HG03066 (cell line): ENCODE results near the gene BCR.

Experiments used
- ATAC-seq: cut with Tn5 transposase; IDR thresholded peaks from one replicate; pipeline ENCODE4 v1.9.1; 2021; ENCODE audit warnings: low read depth; ENCODE audit not compliant: unreplicated experiment

BCR gene

GRCh38 chr22:23282986-23283385 is 102.7 kb downstream of the BCR start:
- ATAC-seq = no peak

DNA sequence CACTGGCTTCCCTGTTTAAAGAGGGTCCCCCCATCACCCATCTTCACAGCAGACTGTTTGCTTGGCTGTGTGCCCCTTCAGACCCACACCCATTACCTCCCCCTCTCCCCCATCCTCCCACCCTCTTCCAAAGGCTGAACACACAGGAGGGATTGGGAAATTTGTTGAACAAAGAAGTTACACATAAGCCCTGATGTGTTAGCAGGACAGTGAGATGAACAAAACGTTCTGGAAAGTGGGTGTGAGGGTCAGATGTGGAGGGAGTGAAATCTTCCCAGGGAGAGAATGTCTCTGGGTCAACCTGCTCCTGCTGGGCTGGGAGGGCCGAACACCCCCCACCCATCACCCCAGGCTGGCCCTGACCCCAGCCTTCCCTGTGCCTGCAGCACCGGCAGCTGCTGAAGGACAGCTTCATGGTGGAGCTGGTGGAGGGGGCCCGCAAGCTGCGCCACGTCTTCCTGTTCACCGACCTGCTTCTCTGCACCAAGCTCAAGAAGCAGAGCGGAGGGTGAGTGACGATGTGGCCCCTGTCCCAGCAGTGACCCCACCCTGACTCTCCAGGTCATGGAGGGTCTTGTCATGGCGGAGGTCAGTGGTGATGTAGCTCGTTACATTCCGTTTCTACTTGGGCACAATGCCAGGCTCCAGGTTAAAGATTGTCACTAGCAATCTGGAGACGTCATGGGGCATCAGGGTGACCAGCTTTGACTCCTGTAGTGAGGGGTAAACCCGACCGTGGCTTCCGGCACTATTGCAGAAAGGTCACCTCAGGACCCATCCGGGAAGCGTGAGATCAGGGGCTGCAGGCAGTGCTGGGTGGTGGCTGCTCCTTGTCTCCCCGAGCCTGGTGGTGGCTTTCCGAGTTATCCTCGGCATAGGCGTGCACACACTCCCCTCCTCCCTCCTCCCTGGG is 103.5 kb downstream of the BCR start:
- ATAC-seq = no peak

DNA sequence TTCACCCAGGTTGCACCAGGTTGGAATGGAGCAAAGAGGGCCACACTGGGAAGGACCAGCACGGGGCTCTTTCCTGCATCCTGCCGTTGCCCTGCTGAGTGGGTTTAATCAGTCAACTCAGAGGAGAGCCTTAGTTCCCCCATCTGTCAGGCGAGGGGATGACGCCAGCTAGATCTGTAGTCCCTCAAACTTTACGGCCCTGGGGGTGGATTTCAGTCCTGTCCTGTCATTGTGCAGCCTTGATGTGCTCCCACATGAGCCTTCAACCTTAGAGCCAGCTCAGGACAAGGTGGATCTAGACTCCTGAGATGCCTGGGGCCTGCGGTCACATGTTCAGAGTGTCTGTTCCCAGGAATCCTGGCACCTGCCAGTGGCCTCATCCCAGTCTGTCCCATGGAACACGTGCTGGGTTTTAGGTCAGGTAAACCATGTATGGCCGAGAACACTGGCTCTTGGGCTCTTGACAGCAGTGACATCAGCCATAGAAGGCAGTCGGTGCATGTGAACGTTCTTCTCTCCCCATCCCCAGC is 104.3 kb downstream of the BCR start:
- no peak for ATAC-seq

DNA sequence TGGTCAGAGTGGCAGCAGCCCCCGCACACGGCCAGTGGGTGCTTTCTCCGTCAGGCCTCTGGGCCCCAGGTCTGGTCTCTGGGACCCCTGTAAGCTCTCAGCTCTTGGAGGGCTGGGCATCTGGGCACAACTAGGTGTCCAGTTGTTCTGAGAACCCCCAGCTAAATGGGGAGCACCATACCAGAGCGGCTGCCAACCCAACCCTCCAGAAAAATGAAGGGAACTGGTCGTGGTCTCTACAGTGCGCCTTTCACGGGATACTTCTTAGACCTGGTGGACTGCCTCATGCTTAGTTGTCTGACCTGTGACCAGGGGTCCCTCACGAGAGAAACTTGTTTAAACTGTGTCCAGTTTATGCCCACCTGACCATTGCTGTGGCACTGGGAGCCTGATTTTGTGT is 104.9 kb downstream of the BCR start:
- no peak for ATAC-seq

DNA sequence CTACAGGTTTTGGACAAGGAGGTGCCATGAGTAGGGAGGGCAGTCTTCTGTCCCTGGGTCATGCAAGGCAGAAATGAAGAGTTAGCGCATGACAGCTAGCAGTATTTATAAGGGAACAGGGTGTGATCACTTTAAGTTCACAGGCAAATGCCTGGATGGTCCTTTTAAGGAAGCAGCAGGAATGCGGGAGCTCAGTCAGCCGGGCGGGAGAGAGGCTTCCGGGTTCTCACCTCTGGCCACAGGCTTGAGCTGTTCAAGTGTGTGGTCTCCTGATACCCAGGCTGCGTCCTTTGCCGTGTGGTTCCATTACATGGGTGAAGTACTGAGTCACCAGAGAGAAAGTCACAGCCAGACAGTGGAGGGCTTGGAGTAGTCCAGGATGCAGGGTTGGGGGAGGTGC is 105.4 kb downstream of the BCR start:
- no peak for ATAC-seq

- ATAC-seq = no peak
Measured at GRCh38 chr22:23286296-23286695, 106.0 kb downstream of the BCR start.

DNA sequence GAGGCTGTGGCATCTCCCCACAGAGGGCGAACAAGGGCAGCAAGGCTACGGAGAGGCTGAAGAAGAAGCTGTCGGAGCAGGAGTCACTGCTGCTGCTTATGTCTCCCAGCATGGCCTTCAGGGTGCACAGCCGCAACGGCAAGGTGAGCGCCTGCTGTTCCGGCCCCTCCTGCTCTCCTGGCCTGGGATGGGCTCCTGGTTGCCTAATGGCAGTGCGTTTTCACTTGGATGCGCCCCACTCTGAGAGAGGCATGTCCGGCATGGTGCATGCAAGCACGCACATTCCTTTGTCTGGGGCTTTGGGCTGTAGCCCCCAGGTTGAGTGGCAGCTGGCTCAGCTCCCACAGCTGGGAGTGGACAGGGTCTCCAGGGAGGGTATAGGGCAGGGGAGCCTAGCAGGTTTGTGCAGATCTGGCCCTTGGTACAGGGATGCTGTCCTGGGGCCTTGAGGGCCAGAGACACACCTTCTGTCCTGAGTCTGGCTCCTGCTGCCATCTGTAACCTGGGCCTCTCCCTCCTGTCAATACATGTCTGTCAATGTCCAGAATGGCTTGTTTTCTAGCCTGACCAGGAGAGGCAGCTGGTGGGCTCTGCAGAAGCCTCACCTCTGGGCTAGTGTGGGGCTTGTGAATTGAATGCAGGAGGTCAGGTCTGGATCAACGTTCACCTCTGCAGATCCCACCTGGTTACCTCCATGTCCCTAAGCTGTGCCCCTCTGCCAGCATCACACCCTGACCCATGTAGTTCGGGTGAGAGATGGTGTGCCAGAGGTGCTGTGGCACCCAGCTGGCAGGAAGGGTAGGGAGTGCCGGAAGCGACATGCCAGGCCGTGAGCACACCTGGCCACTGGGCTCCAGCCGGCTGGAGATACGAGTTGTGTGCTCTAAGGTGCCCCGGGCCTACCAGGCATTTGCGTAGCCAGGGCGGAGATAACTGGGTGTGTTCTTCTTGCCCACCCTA is 107.1 kb downstream of the BCR start:
- ATAC-seq = no peak

GRCh38 chr22:23288301-23289129 is 108.2 kb downstream of the BCR start:
- no peak for ATAC-seq

DNA sequence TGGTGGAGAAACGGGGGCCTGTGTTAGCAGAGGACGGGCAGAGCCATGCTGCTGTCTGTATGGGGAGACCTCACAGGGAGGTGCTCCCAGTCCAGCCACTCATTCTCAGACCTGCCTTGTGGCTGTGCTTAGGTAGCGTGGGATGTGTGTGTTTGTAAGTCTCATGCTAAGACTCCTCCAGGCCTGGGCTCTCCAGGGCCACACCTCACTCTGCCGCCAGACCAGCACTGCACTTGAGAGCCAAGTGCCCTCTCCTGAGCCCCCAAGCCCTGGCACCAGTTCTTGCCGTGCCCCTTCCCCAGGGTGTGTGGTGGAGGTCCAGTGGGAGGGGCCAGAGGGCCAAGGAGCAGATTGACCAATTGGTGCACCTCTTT is 108.8 kb downstream of the BCR start:
- no peak for ATAC-seq

GRCh38 chr22:23289851-23290724 is 109.8 kb downstream of the BCR start:
- ATAC-seq = no peak

DNA sequence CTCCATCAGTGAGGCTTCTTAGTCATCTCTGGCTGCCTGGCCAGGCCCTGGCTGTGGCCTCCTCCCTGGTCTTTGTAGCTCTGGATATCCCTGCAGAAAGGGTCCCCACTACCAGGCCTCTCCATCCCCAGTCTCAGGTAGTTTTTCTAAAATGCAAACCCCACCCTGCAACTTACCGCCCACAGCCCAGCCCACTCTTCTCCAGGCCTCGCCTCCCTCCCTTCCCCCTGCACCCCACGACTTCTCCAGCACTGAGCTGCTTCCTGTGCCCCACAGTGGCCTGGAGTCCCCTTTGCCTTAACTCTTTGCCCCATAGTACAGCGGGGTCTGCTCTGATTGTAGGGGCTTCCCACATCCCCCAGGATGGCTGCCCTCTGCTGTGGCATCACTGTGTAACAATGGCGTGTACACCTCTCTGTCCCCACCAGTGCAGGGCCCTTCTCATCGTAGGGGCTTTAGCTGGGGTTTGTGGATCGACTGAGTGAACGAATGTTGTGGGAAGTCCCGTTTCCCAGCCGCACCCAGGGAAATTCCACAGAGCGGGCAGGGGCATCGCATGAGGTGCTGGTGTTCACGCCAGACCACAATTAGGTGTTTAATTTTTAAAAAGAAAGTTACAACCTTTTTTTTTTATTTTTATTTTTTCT is 111.6 kb downstream of the BCR start:
- no peak for ATAC-seq

DNA sequence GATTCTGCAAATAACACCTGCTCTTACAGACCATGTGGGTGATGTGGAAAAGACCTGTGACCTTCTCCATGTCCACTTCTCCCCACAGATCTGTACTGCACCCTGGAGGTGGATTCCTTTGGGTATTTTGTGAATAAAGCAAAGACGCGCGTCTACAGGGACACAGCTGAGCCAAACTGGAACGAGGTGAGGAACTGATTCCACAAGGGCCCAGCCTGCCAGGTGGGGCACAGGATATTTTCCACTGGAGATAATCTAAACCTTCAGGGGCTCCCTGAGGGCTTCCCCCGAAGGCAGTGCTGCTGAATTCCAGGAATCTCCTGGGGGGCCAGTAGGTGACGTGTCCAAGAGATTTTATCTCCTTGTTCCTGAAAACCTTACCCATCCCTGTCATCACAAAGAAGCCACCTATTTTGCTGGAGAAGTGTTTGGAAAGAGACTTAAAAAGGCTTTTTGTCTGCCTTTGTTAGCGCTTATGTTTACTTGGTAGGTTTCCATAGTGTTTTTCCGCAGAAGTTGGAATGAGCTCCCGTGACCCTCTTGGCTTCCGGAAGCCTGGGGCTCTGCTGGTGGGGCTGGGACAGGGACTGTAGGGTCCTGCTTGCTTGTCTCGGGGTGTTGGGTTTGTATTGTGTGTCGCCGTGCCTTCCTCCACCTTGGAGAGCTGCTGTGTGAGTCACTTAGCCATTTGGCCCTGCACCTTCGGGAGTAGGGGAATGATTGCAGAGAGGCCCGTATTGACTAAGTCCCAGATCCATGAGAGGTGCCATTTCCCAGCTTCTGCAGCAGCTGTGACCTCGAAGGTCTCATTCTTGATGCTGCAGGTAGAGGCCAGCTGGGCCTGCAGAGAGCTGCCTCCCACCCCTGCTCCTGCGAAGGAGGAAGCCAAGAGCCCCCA is 112.4 kb downstream of the BCR start:
- ATAC-seq = no peak

DNA sequence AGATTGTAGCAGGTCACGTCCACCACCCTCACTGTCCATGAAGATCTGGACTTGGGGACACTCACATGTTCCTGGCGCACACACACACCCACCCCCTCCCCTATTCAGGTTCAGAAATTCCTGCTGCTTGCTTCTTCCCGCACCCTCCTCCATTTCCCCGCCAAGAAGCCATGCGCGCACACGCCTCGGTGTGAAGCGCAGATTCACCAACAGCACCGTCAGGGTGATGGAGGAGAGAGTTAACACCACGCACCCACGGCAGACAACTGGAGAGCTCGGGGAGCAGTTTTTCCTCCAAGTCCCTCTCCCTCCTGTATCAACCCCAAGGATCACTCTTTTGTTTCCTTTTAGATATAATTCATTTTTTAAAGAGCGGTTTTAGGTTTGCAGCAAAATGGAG is 113.4 kb downstream of the BCR start:
- no peak for ATAC-seq

- ATAC-seq = no peak
Measured at GRCh38 chr22:23294221-23294620, 113.9 kb downstream of the BCR start.

GRCh38 chr22:23300476-23300875 is 120.2 kb downstream of the BCR start:
- no peak for ATAC-seq

- no peak for ATAC-seq
Measured at GRCh38 chr22:23301591-23301990, 121.3 kb downstream of the BCR start.

DNA sequence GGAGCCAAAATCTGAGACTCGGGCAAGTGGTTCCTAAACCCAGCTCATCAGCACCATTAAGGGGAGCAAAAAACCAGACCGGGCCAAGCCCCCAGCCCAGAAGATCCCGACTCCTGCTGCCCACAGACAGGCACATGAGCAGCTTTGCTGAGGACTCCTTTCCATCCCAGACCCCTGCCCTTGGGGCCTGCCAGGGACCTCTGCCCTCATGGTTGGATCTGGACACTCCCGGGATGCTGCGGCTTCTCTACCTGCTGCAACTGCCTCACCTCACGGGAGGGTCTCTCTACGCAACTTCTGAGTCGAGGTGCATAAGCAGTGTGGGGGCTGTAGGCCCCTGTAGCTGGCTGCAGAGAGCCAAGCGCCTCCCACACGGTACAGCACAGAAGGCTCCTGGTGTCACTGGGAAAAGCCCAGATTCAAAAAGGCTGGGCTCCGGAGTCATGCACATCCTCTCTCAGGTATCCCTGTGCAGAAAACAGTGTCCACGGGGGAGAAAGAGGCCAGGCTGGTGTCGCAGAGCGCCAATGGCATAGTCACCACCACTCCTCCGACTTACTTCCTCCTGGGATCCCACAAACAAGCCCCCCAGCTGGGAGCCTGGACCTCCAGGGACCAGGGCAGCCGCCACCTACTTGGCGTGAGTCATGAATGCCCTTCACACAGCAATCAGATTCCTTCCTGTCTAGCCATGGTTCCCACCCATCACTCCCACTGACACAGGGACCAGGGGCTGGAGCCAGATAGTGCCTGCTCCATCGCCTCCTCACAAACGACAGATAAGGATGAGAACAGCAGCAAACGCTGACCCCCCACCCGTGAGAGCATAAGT is 122.1 kb downstream of the BCR start:
- ATAC-seq = no peak
